ENCODE measurements around the gene EEF2.
A peak's percentile ranks its signal among the peaks of the same experiment; 100 is the strongest.

The EEF2 gene

DNA sequence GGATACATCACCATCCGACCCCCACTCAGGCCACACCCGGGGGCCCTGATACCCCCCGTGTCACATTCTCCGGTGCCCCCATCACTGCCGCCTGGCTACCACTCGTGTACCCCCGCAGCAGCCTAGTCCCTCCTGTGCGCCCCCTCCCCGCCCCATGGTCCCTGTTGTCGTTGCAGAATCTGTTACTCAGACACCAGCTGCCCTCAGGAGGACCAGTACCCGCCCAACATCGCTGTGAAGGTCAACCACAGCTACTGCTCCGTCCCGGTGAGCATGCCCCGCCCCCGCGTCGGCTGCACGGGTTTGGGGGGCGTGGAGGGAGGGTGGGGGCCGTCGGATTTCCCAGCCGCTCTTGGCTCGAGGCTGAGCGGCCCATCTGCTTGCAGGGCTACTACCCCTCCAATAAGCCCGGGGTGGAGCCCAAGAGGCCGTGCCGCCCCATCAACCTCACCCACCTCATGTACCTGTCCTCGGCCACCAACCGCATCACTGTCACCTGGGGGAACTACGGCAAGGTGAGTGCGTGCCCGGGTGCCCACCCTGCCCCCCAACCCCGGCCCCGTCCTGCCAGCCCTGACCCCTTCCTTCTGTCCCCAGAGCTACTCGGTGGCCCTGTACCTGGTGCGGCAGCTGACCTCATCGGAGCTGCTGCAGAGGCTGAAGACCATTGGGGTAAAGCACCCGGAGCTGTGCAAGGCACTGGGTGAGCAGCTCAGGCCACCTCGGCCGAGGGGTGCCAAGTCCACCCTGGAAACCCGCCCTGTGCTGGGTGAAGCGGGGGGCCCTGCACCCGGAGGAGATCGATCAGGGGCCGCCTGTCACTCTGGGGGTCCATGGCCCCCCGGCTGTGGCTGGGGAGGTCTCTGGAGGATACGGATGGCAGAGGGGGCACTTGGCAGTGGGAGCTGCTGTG, 43.3 kb upstream of the EEF2 start:
- Histone ChIP-seq H3K79me1 (ENCODE audit: low read length) (no peaks in the 10 kb centered on the region), H2BK120ac (ENCODE audit: insufficient read depth, low read length, poor library complexity) (no peak overlapping the region), H3K9ac (ENCODE audit: low read length) (no peak overlapping the region), H3K4me1 (ENCODE audit: control insufficient read depth in 1 of 2, insufficient read depth in 2 of 2, low read length in 2 of 2) (peaks cover 0 to 5% of the 10 kb centered on the region in 2 experiments), H3K27me3 (ENCODE audit: insufficient read depth, low read length) (no peaks in the 10 kb centered on the region), H3K9me3 (ENCODE audit: insufficient read depth, low read depth, low read length) (peaks cover 7% of the 10 kb centered on the region), H4K12ac (ENCODE audit: low read depth, low read length) (no peak overlapping the region), H2BK12ac (ENCODE audit: low read length) (no peak overlapping the region), H4K8ac (ENCODE audit: low read depth, low read length) (no peak overlapping the region), H3K23ac (ENCODE audit: low read length) (no peak overlapping the region), H4K91ac (ENCODE audit: low read depth, low read length) (no peak overlapping the region), H2BK5ac (ENCODE audit: low read depth, low read length, poor library complexity) (no peak overlapping the region), H2AK5ac (ENCODE audit: low read length) (no peak overlapping the region), H3K18ac (ENCODE audit: low read length) (no peak overlapping the region), H3K4me3 (ENCODE audit: low read depth, low read length) (no peak overlapping the region), H3K4me2 (ENCODE audit: low read length) (no peak overlapping the region), H3K79me2 (ENCODE audit: control insufficient read depth, insufficient read depth, low read length, poor library complexity) (no peaks in the 10 kb centered on the region), H3K14ac (ENCODE audit: low read length) (no peak overlapping the region), H3K36me3 (ENCODE audit: control insufficient read depth in 1 of 2, insufficient read depth in 2 of 2, low read length in 2 of 2) (peaks cover 77 to 79% of the 10 kb centered on the region in 2 experiments), H3K27ac (ENCODE audit: low read depth, low read length) (no peak overlapping the region), H3K4ac (ENCODE audit: low read depth, low read length) (no peak overlapping the region), H2AFZ (ENCODE audit: insufficient read depth, low read length, poor library complexity) (no peak overlapping the region)
- WGBS (ENCODE audit: extremely low coverage, insufficient coverage, insufficient read length), result no CpG with 5 or more reads among the region's 48 CpGs
- DNase-seq, result no peak

- no peak overlapping the region for H4K12ac ChIP-seq (ENCODE audit: low read depth, low read length)
- no peaks in the 10 kb centered on the region for H3K27me3 ChIP-seq (ENCODE audit: insufficient read depth, low read length)
- H3K4me2 ChIP-seq (ENCODE audit: low read length), result no peak overlapping the region
- no peak for DNase-seq
- no CpG with 5 or more reads among the region's 16 CpGs for WGBS (ENCODE audit: extremely low coverage, insufficient coverage, insufficient read length)
- peaks cover 7% of the 10 kb centered on the region for H3K9me3 ChIP-seq (ENCODE audit: insufficient read depth, low read depth, low read length)
- H2BK5ac ChIP-seq (ENCODE audit: low read depth, low read length, poor library complexity), result no peak overlapping the region
- no peak overlapping the region for H3K9ac ChIP-seq (ENCODE audit: low read length)
- H4K8ac ChIP-seq (ENCODE audit: low read depth, low read length), result no peak overlapping the region
- no peak overlapping the region for H2AFZ ChIP-seq (ENCODE audit: insufficient read depth, low read length, poor library complexity)
- no peak overlapping the region for H3K23ac ChIP-seq (ENCODE audit: low read length)
- H3K18ac ChIP-seq (ENCODE audit: low read length), result no peak overlapping the region
- H3K79me1 ChIP-seq (ENCODE audit: low read length), result no peaks in the 10 kb centered on the region
- H3K4ac ChIP-seq (ENCODE audit: low read depth, low read length), result no peak overlapping the region
- no peak overlapping the region for H3K27ac ChIP-seq (ENCODE audit: low read depth, low read length)
- peaks cover 65% of the 10 kb centered on the region in 2 experiments for H3K36me3 ChIP-seq (ENCODE audit: control insufficient read depth in 1 of 2, insufficient read depth in 2 of 2, low read length in 2 of 2)
- no peak overlapping the region for H4K91ac ChIP-seq (ENCODE audit: low read depth, low read length)
- H3K14ac ChIP-seq (ENCODE audit: low read length), result no peak overlapping the region
- H3K79me2 ChIP-seq (ENCODE audit: control insufficient read depth, insufficient read depth, low read length, poor library complexity), result no peaks in the 10 kb centered on the region
- H2BK12ac ChIP-seq (ENCODE audit: low read length), result no peak overlapping the region
- H3K4me3 ChIP-seq (ENCODE audit: low read depth, low read length), result no peak overlapping the region
- H3K4me1 ChIP-seq (ENCODE audit: control insufficient read depth in 1 of 2, insufficient read depth in 2 of 2, low read length in 2 of 2), result peaks cover 2 to 10% of the 10 kb centered on the region in 2 experiments
- H2AK5ac ChIP-seq (ENCODE audit: low read length), result no peak overlapping the region
- no peak overlapping the region for H2BK120ac ChIP-seq (ENCODE audit: insufficient read depth, low read length, poor library complexity)
Measured at GRCh38 chr19:4027146-4027545, 41.9 kb upstream of the EEF2 start.

- Histone ChIP-seq H3K9me3 (ENCODE audit: insufficient read depth, low read depth, low read length) (peaks cover 5% of the 10 kb centered on the region), H4K91ac (ENCODE audit: low read depth, low read length) (no peak overlapping the region), H3K4ac (ENCODE audit: low read depth, low read length) (no peak overlapping the region), H3K4me2 (ENCODE audit: low read length) (no peak overlapping the region), H3K4me3 (ENCODE audit: low read depth, low read length) (no peak overlapping the region), H4K12ac (ENCODE audit: low read depth, low read length) (no peak overlapping the region), H3K27me3 (ENCODE audit: insufficient read depth, low read length) (no peaks in the 10 kb centered on the region), H2AK5ac (ENCODE audit: low read length) (no peak overlapping the region), H3K18ac (ENCODE audit: low read length) (no peak overlapping the region), H3K79me1 (ENCODE audit: low read length) (no peaks in the 10 kb centered on the region), H3K9ac (ENCODE audit: low read length) (no peak overlapping the region), H2BK5ac (ENCODE audit: low read depth, low read length, poor library complexity) (no peak overlapping the region), H3K36me3 (ENCODE audit: control insufficient read depth in 1 of 2, insufficient read depth in 2 of 2, low read length in 2 of 2) (peaks cover 48 to 50% of the 10 kb centered on the region in 2 experiments), H3K23ac (ENCODE audit: low read length) (no peak overlapping the region), H3K14ac (ENCODE audit: low read length) (no peak overlapping the region), H4K8ac (ENCODE audit: low read depth, low read length) (no peak overlapping the region), H2BK12ac (ENCODE audit: low read length) (no peak overlapping the region), H2AFZ (ENCODE audit: insufficient read depth, low read length, poor library complexity) (no peak overlapping the region), H3K27ac (ENCODE audit: low read depth, low read length) (no peak overlapping the region), H3K4me1 (ENCODE audit: control insufficient read depth in 1 of 2, insufficient read depth in 2 of 2, low read length in 2 of 2) (peaks cover 2 to 10% of the 10 kb centered on the region in 2 experiments), H2BK120ac (ENCODE audit: insufficient read depth, low read length, poor library complexity) (no peak overlapping the region), H3K79me2 (ENCODE audit: control insufficient read depth, insufficient read depth, low read length, poor library complexity) (no peaks in the 10 kb centered on the region)
- WGBS (ENCODE audit: extremely low coverage, insufficient coverage, insufficient read length), result no CpG with 5 or more reads among the region's 11 CpGs
- DNase-seq, result no peak
Measured at GRCh38 chr19:4025317-4025716, 40.1 kb upstream of the EEF2 start.

DNA sequence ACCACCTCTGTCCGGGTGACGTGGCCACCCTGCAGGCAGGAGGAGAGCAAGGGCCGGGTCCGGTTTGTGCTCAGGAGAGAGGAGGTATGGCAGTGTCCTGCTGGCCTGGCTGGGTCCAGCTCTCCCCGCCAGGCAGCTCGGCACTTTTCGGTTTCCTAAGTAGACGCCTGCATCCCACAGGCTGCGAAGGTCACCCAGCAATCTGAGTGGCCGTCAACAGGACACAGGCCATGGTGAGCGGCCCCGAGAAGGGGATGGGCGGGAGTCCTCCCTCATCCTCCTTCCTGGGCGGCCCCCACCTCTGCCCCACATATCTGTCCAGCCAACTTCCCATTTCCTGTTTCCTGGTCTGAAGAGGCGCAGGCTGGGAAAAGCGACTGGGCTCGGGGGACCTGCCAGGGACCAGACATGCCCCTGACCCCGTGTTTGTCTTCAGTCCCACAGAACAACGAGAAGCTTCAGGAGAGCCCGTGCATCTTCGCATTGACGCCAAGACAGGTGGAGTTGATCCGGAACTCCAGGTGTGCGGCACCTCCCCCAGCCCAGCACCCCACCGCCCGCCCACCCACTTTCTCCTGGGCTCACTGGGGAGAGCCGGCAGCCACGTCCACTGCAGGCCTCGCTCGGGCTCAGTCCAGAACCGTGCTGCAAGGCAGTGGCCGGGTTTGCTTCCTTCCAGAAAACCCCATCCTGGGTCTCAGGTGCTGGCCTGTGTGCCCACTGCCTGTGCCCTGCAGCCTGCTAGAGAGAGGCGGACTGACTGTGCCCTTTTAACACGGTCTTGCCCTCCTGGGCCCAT, 38.5 kb upstream of the EEF2 start:
- H3K4ac ChIP-seq (ENCODE audit: low read depth, low read length), result no peak overlapping the region
- no peak overlapping the region for H3K18ac ChIP-seq (ENCODE audit: low read length)
- peaks cover 36 to 48% of the 10 kb centered on the region in 2 experiments for H3K36me3 ChIP-seq (ENCODE audit: control insufficient read depth in 1 of 2, insufficient read depth in 2 of 2, low read length in 2 of 2)
- H3K9ac ChIP-seq (ENCODE audit: low read length), result no peak overlapping the region
- H2AFZ ChIP-seq (ENCODE audit: insufficient read depth, low read length, poor library complexity), result no peak overlapping the region
- peaks cover 5% of the 10 kb centered on the region for H3K9me3 ChIP-seq (ENCODE audit: insufficient read depth, low read depth, low read length)
- H4K12ac ChIP-seq (ENCODE audit: low read depth, low read length), result no peak overlapping the region
- no peaks in the 10 kb centered on the region for H3K27me3 ChIP-seq (ENCODE audit: insufficient read depth, low read length)
- H3K14ac ChIP-seq (ENCODE audit: low read length), result no peak overlapping the region
- H3K79me2 ChIP-seq (ENCODE audit: control insufficient read depth, insufficient read depth, low read length, poor library complexity), result peaks cover 4% of the 10 kb centered on the region
- H3K4me2 ChIP-seq (ENCODE audit: low read length), result no peak overlapping the region
- no peak overlapping the region for H2BK5ac ChIP-seq (ENCODE audit: low read depth, low read length, poor library complexity)
- peaks cover 2 to 15% of the 10 kb centered on the region in 2 experiments for H3K4me1 ChIP-seq (ENCODE audit: control insufficient read depth in 1 of 2, insufficient read depth in 2 of 2, low read length in 2 of 2)
- H4K8ac ChIP-seq (ENCODE audit: low read depth, low read length), result no peak overlapping the region
- no peak for DNase-seq
- no CpG with 5 or more reads among the region's 34 CpGs for WGBS (ENCODE audit: extremely low coverage, insufficient coverage, insufficient read length)
- H3K23ac ChIP-seq (ENCODE audit: low read length), result no peak overlapping the region
- no peak overlapping the region for H3K4me3 ChIP-seq (ENCODE audit: low read depth, low read length)
- H3K27ac ChIP-seq (ENCODE audit: low read depth, low read length), result no peak overlapping the region
- no peak overlapping the region for H4K91ac ChIP-seq (ENCODE audit: low read depth, low read length)
- H2AK5ac ChIP-seq (ENCODE audit: low read length), result no peak overlapping the region
- peaks cover 3% of the 10 kb centered on the region for H3K79me1 ChIP-seq (ENCODE audit: low read length)
- H2BK120ac ChIP-seq (ENCODE audit: insufficient read depth, low read length, poor library complexity), result no peak overlapping the region
- H2BK12ac ChIP-seq (ENCODE audit: low read length), result peak overlapping the region; percentile 8
